HEK293T (cell line): Measurements from ENCODE around the gene ICOSLG.
"Not testable (repeated sequence)": the region's sequence is repeated elsewhere in the genome, so short reads cannot be mapped to it uniquely, and the experiment has no call there.

Experiments
- CTCF ChIA-PET: fragments of 350-600 bp; formaldehyde crosslinking; extraction: SDS; loops from one replicate; lab custom pipeline; 2021; ENCODE audit warnings: antibody characterized with exemption, inconsistent platforms; lab: Yijun Ruan, JAX
- POLR2A ChIA-PET: fragments of 350-600 bp; formaldehyde crosslinking; extraction: SDS; loops from one replicate; lab custom pipeline; 2020; ENCODE audit warnings: antibody characterized with exemption, inconsistent platforms; lab: Yijun Ruan, JAX
- DNase-seq: peaks from one replicate; pipeline ENCODE4 v3.0.0; 2012; ENCODE audit warnings: mixed read lengths; ENCODE audit errors: extremely low spot score

Gene ICOSLG

DNA sequence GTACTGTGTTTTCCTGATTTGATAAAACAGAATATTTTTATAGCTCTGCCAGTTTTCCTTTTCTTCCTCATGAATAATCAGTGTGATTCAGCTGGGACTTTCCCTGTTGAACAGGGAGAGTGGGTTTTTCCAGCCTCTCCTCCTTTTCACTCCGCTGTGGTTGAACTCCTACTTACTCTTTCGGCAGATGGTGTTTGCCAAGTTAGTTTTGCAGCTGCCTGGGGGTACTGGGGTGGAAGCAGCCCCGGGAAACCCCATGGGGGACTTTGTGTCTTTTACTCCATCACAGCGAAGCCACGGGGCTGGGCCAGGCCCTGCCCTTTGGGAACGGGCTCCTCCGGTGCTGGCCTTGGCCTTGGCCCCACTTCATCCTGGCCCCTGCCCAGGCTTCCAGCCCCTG is 55.9 kb downstream of the ICOSLG start:
- DNase-seq, POLR2A ChIA-PET, CTCF ChIA-PET: not testable (repeated sequence)

- CTCF ChIA-PET, POLR2A ChIA-PET, DNase-seq: not testable (repeated sequence)
Observed at GRCh38 chr21:44182202-44182601, 58.5 kb downstream of the ICOSLG start.

GRCh38 chr21:44181506-44181905 is 59.2 kb downstream of the ICOSLG start:
- CTCF ChIA-PET, POLR2A ChIA-PET, DNase-seq: not testable (repeated sequence)

GRCh38 chr21:44176127-44176526 is 64.6 kb downstream of the ICOSLG start:
- DNase-seq, CTCF ChIA-PET, POLR2A ChIA-PET: not testable (repeated sequence)

DNA sequence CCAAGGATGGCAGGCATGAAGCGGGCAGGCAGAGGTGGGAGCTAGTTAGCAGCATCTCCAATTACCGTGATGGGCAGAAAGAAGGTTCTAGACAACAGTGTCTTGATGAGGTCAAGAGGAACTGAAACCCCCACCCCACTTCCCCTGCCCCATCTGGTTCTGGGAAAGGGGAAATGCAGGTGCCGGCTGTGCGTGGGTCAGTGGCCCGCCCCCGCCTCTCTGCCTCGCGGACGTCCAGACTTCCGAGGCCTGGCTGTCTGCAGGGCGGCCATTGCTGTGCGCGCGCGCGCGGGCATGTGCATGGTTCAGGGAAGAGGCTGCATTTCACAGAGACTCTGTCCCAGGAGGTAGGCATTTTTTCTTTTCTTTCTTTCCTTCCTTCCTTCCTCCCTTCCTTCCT is 65.6 kb downstream of the ICOSLG start:
- DNase-seq, POLR2A ChIA-PET, CTCF ChIA-PET: not testable (repeated sequence)
